Gastrocnemius medialis (tissue), 4 donors: ENCODE data around the gene KCNIP1. TPM values are rescaled to one million over a fixed set of nuclear protein-coding genes. Genes with fewer than 3 reads are reported as not detected.

ENCODE experiments used
- ATAC-seq, 2 donors: fragments of 150-250 bp; one replicate each; pipeline ENCODE4 v1.9.1; 2016
- DNase-seq, 2 donors: peaks; one replicate each; pipeline ENCODE4 v3.0.0-alpha.2; 2019
- H3K27ac ChIP-seq, 4 donors: fragments of 200-600 bp; sonication (generic); 1 replicate in 1 of 4; 2 replicates in 3 of 4; pipeline ENCODE4 v1.5.1; 2016 to 2018; ENCODE audit warnings: mild to moderate bottlenecking in 2 of 4, moderate library complexity in 1 of 4
- H3K27me3 ChIP-seq, 3 donors: fragments of 200-600 bp; sonication (generic) in 2 of 3; 1 replicate in 1 of 3; 2 replicates in 2 of 3; pipeline versions ENCODE4 v1.5.1 to v1.6.0; 2016 to 2019; ENCODE audit warnings: mild to moderate bottlenecking in 1 of 3, moderate library complexity in 1 of 3
- H3K36me3 ChIP-seq, 2 donors: fragments of 200-600 bp; sonication (generic) in 1 of 2; one replicate each; pipeline ENCODE4 v1.5.1; 2017 to 2018
- H3K4me1 ChIP-seq, 2 donors: fragments of 200-600 bp; sonication (generic) in 1 of 2; one replicate each; pipeline ENCODE4 v1.5.1; 2016 to 2017; ENCODE audit warnings: mild to moderate bottlenecking in 2 of 2
- H3K4me3 ChIP-seq, 4 donors: fragments of 200-600 bp; sonication (generic) in 3 of 4; 1 replicate in 1 of 4; 2 replicates in 3 of 4; pipeline ENCODE4 v1.5.1; 2016 to 2019; ENCODE audit warnings: mild to moderate bottlenecking in 2 of 4
- H3K9me3 ChIP-seq, 3 donors: fragments of 200-600 bp; sonication (generic) in 2 of 3; 1 replicate in 1 of 3; 2 replicates in 2 of 3; pipeline ENCODE4 v1.5.1; 2016 to 2019
- CTCF ChIP-seq, 5 experiments: fragments of 450-650 bp in 3 of 5; fragments of 200-600 bp in 2 of 5; sonication (generic) in 2 of 5; IDR thresholded peaks in 4 of 5; conservative IDR thresholded peaks in 1 of 5; 1 replicate in 4 of 5; 2 replicates in 1 of 5; pipeline ENCODE4 v1.5.1; 2016 to 2019; ENCODE audit warnings: antibody characterized with exemption in 5 of 5, mild to moderate bottlenecking in 3 of 5, moderate library complexity in 3 of 5
- POLR2A ChIP-seq, 2 donors: fragments of 450-650 bp; IDR thresholded peaks; one replicate each; pipeline ENCODE4 v1.6.1; 2017; ENCODE audit warnings: antibody characterized with exemption in 2 of 2, mild to moderate bottlenecking in 2 of 2, moderate library complexity in 2 of 2
- in situ Hi-C, 4 donors: fragments of 200-750 bp; cut with MboI; loops; one replicate each; pipeline versions ENCODE4 v1.15.0 to v1.8.0; 2017; ENCODE audit warnings: low sequenced_read_pairs in 4 of 4
- intact Hi-C: fragments of 100-400 bp; cut with DNase I; formaldehyde crosslinking; loops from one replicate; pipeline ENCODE4 v1.15.1; 2023; ENCODE audit warnings: low total_unique reads
- total RNA-seq, 4 donors: library from RNA; depleted of rRNA; stranded (reverse); fragments of >200 nt; gene quantifications; one replicate each; pipeline versions ENCODE4 v1.1.0 to v1.2.3, GENCODE V29; 2016

The KCNIP1 gene
- total RNA-seq, 4 donors from 2014 or later = not detected

- ATAC-seq (no peak), DNase-seq (no peak)
- H3K27ac ChIP-seq = no peak overlapping the region
- H3K36me3 ChIP-seq = no peaks in the 10 kb centered on the region
- no peaks in the 10 kb centered on the region for H3K4me1 ChIP-seq
- H3K27me3 ChIP-seq = no peaks in the 10 kb centered on the region
- TF ChIP-seq CTCF (IDR thresholded peaks at IDR 0.05 in 4 of 5, conservative IDR thresholded peaks at IDR 0.05 in 1 of 5) = no peak
- TF ChIP-seq POLR2A (IDR thresholded peaks at IDR 0.05) = no peak
- H3K9me3 ChIP-seq = no peaks in the 10 kb centered on the region
- intact Hi-C loops = no loop called here
- H3K4me3 ChIP-seq = no peak overlapping the region
- in situ Hi-C loops = loop anchor here in 3 of 4 donors (10.0 kb wide), 1 partner anchor 192 kb away; no protein-coding TSS in a partner anchor
Measured at GRCh38 chr5:170626507-170627150, 122.8 kb downstream of the KCNIP1 start.

DNA sequence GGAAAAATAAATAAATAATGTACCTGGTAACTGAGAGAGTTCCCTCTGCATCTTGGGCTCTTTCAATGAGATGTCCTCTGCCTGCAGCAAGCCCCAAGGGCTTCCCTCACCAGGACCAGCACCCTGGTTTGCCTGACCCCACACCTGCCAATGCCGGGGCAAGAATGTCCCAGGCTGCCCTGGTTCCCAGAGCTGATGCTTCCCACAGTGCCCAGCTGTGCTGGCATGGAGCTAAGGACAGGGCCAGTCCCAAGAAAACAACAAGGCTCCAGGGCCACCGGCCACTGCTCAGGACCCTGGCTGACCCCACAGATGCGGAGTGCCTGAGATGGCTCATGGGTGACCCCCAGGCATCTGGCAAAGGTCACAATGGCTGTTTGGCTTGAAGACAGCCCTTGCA, 123.5 kb downstream of the KCNIP1 start:
- TF ChIP-seq CTCF (IDR thresholded peaks at IDR 0.05 in 4 of 5, conservative IDR thresholded peaks at IDR 0.05 in 1 of 5) (no peak), POLR2A (IDR thresholded peaks at IDR 0.05) (no peak)
- Histone ChIP-seq H3K27me3 (no peaks in the 10 kb centered on the region), H3K9me3 (no peaks in the 10 kb centered on the region), H3K4me3 (no peak overlapping the region), H3K27ac (no peak overlapping the region), H3K4me1 (no peaks in the 10 kb centered on the region), H3K36me3 (no peaks in the 10 kb centered on the region)
- ATAC-seq (no peak), DNase-seq (no peak)
- in situ Hi-C loops = loop anchor here in 3 of 4 donors (10.0 kb wide), 1 partner anchor 192 kb away; no protein-coding TSS in a partner anchor
- intact Hi-C loops = no loop called here

- Histone ChIP-seq H3K36me3 (no peaks in the 10 kb centered on the region), H3K27me3 (no peaks in the 10 kb centered on the region), H3K4me1 (no peaks in the 10 kb centered on the region), H3K9me3 (no peaks in the 10 kb centered on the region), H3K4me3 (no peak overlapping the region), H3K27ac (no peak overlapping the region)
- DNase-seq (no peak), ATAC-seq (no peak)
- intact Hi-C loops (no loop called here), in situ Hi-C loops (loop anchor here in 3 of 4 donors (10.0 kb wide), 1 partner anchor 193 kb away; no protein-coding TSS in a partner anchor)
- no peak for TF ChIP-seq CTCF (IDR thresholded peaks at IDR 0.05 in 4 of 5, conservative IDR thresholded peaks at IDR 0.05 in 1 of 5)
- TF ChIP-seq POLR2A (IDR thresholded peaks at IDR 0.05) = no peak
Measured at GRCh38 chr5:170628028-170628427, 124.2 kb downstream of the KCNIP1 start.

- H3K4me3 ChIP-seq = no peak overlapping the region
- H3K27ac ChIP-seq = no peak overlapping the region
- ATAC-seq = no peak
- no peaks in the 10 kb centered on the region for H3K27me3 ChIP-seq
- in situ Hi-C loops = loop anchor here in 3 of 4 donors (10.0 kb wide), 1 partner anchor 194 kb away; no protein-coding TSS in a partner anchor
- intact Hi-C loops = no loop called here
- H3K36me3 ChIP-seq = no peaks in the 10 kb centered on the region
- H3K9me3 ChIP-seq = no peaks in the 10 kb centered on the region
- DNase-seq = no peak
- peaks cover 2 to 3% of the 10 kb centered on the region in 2 donors for H3K4me1 ChIP-seq
- TF ChIP-seq POLR2A (IDR thresholded peaks at IDR 0.05) (no peak), CTCF (IDR thresholded peaks at IDR 0.05 in 4 of 5, conservative IDR thresholded peaks at IDR 0.05 in 1 of 5) (no peak)
Measured at GRCh38 chr5:170628691-170629565, 125.1 kb downstream of the KCNIP1 start.
